GM12891 (cell line): ENCODE data around the gene ACTL7B.
A peak's percentile ranks its signal among the peaks of the same experiment; 100 is the strongest.
"Not testable (repeated sequence)": the region's sequence is repeated elsewhere in the genome, so short reads cannot be mapped to it uniquely, and the experiment has no call there.

Experiments used
- DNase-seq: peaks from one replicate; pipeline ENCODE4 v3.0.0; 2011; ENCODE audit warnings: low spot score; ENCODE audit not compliant: insufficient read length
- FAIRE-seq: peaks from 2 replicates; lab custom pipeline; 2011; peaks lifted over from hg19 to GRCh38; lab: Jason Lieb, UNC
- PAX5 ChIP-seq: IDR thresholded peaks from 2 replicates; pipeline ENCODE4 v1.6.1; 2011; ENCODE audit warnings: low read length, moderate library complexity, mild to moderate bottlenecking; ENCODE audit not compliant: insufficient read depth, severe bottlenecking
- POLR2A ChIP-seq: IDR thresholded peaks from 2 replicates; pipeline ENCODE4 v1.6.1; 2011; ENCODE audit warnings: low read depth, low read length, control low read depth
- POLR2AphosphoS5 ChIP-seq: IDR thresholded peaks from 2 replicates; pipeline ENCODE4 v1.6.1; 2011; ENCODE audit warnings: low read depth, low read length, control low read depth
- POU2F2 ChIP-seq: IDR thresholded peaks from 2 replicates; pipeline ENCODE4 v1.6.1; 2011; ENCODE audit warnings: low read depth, mild to moderate bottlenecking, control low read depth, low read length, moderate library complexity
- SPI1 ChIP-seq: IDR thresholded peaks from 2 replicates; pipeline ENCODE4 v1.6.1; 2011; ENCODE audit warnings: low read depth, low read length, control low read depth
- TAF1 ChIP-seq: IDR thresholded peaks from 2 replicates; pipeline ENCODE4 v1.6.1; 2011; ENCODE audit warnings: low read depth, low read length, control low read depth

The ACTL7B gene

GRCh38 chr9:108844856-108845255, 10.9 kb downstream of the ACTL7B start:
- no peak for DNase-seq
- no peak for TF ChIP-seq PAX5
- TF ChIP-seq POLR2A: no peak
- no peak for TF ChIP-seq SPI1
- TF ChIP-seq TAF1: no peak
- no peak for TF ChIP-seq POLR2AphosphoS5
- TF ChIP-seq POU2F2: no peak
- FAIRE-seq: no peak

GRCh38 chr9:108844391-108844790, 11.4 kb downstream of the ACTL7B start:
- TF ChIP-seq SPI1 (no peak), POLR2AphosphoS5 (no peak), PAX5 (no peak), POLR2A (no peak), TAF1 (no peak)
- FAIRE-seq (no peak), DNase-seq (no peak)

GRCh38 chr9:108842610-108843295, 13.0 kb downstream of the ACTL7B start:
- DNase-seq (no peak), FAIRE-seq (no peak)
- TF ChIP-seq POU2F2: no peak
- no peak for TF ChIP-seq POLR2A
- no peak for TF ChIP-seq TAF1
- TF ChIP-seq SPI1: no peak
- TF ChIP-seq PAX5: no peak
- TF ChIP-seq POLR2AphosphoS5: no peak

GRCh38 chr9:108839561-108839960, 16.2 kb downstream of the ACTL7B start:
- FAIRE-seq, DNase-seq: not testable (repeated sequence)

- DNase-seq (no peak), FAIRE-seq (no peak)
- no peak for TF ChIP-seq SPI1
- TF ChIP-seq PAX5: no peak
- no peak for TF ChIP-seq POU2F2
Measured at GRCh38 chr9:108838017-108838416, 17.8 kb downstream of the ACTL7B start.

- TF ChIP-seq POLR2AphosphoS5: no peak
- TF ChIP-seq PAX5: no peak
- no peak for TF ChIP-seq POLR2A
- no peak for TF ChIP-seq TAF1
- TF ChIP-seq POU2F2: no peak
- no peak for TF ChIP-seq SPI1
- FAIRE-seq: no peak
Measured at GRCh38 chr9:108837530-108837929, 18.3 kb downstream of the ACTL7B start.

GRCh38 chr9:108836781-108837180, 19.0 kb downstream of the ACTL7B start:
- TF ChIP-seq PAX5 (no peak), POLR2A (no peak), POLR2AphosphoS5 (no peak), POU2F2 (no peak), SPI1 (no peak), TAF1 (no peak)
- no peak for DNase-seq
- FAIRE-seq: no peak

More at GRCh38 chr9:108837530-108837929, 18.3 kb downstream of the ACTL7B start:
- DNase-seq: no peak

GRCh38 chr9:108836319-108836718, 19.5 kb downstream of the ACTL7B start:
- TF ChIP-seq POLR2AphosphoS5 (no peak), POLR2A (no peak), TAF1 (no peak), SPI1 (no peak), POU2F2 (no peak), PAX5 (no peak)

GRCh38 chr9:108835831-108836230, 20.0 kb downstream of the ACTL7B start:
- no peak for TF ChIP-seq SPI1
- TF ChIP-seq TAF1: no peak
- no peak for TF ChIP-seq POLR2AphosphoS5
- no peak for TF ChIP-seq PAX5
- no peak for TF ChIP-seq POU2F2
- TF ChIP-seq POLR2A: no peak
- DNase-seq (no peak), FAIRE-seq (no peak)

More at GRCh38 chr9:108836319-108836718, 19.5 kb downstream of the ACTL7B start:
- FAIRE-seq: no peak
- no peak for DNase-seq

- TF ChIP-seq POU2F2: no peak
- TF ChIP-seq SPI1: no peak
- TF ChIP-seq POLR2AphosphoS5: no peak
- no peak for TF ChIP-seq PAX5
- no peak for TF ChIP-seq POLR2A
- TF ChIP-seq TAF1: no peak
- no peak for DNase-seq
- peak; percentile 13 for FAIRE-seq
Measured at GRCh38 chr9:108834959-108835665, 20.7 kb downstream of the ACTL7B start.
